ENCODE measurements around the gene INSYN2B.

INSYN2B gene

DNA sequence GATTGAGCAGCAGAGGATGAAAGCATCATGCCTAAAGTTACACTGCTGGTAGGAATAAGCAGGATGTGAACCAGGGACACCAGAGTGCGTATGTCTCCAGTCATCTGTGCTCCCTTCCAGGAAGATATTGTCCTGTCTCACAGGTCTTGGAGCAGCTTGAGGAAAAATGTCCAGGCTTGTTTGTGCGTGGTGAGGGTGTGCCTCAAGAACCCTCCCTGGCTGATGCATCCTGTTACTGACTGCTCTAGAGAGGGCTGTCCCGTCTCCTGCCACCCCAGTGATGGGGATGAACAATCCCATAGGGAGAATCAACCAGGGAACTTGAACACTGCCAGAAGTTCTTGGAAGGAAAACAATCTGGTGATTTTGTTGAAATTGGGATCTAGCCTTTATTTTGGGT, 132.0 kb downstream of the INSYN2B start:
- H3K27ac ChIP-seq (ENCODE audit: low read length) = no peak overlapping the region
- H3K9me2 ChIP-seq (replicated peaks; ENCODE audit: insufficient read depth, low read length) = no peaks in the 10 kb centered on the region
- H4K20me1 ChIP-seq (ENCODE audit: insufficient read depth, low read length) = no peaks in the 10 kb centered on the region
- H3K9ac ChIP-seq (ENCODE audit: low read length) = no peak overlapping the region
- H3K36me3 ChIP-seq (replicated peaks; ENCODE audit: insufficient read depth, low read length) = no peaks in the 10 kb centered on the region
- H3F3A ChIP-seq (ENCODE audit: insufficient read depth, low read length) = no peaks in the 10 kb centered on the region
- no peak overlapping the region for H2AFZ ChIP-seq (ENCODE audit: low read length)
- H3K4me3 ChIP-seq (ENCODE audit: low read length) = no peak overlapping the region
- DNase-seq = no peak
- H3K79me2 ChIP-seq (ENCODE audit: low read length) = no peaks in the 10 kb centered on the region
- H3K9me3 ChIP-seq (replicated peaks; ENCODE audit: insufficient read depth, low read length) = no peaks in the 10 kb centered on the region
- H3K4me2 ChIP-seq (ENCODE audit: low read depth, low read length) = no peak overlapping the region
- no peaks in the 10 kb centered on the region for H3K27me3 ChIP-seq (replicated peaks; ENCODE audit: insufficient read depth, low read length)
- no peak for TF ChIP-seq EZH2phosphoT487 (IDR thresholded peaks at IDR 0.05; ENCODE audit: low read length)
- no peaks in the 10 kb centered on the region for H3K4me1 ChIP-seq (ENCODE audit: low read length)

DNA sequence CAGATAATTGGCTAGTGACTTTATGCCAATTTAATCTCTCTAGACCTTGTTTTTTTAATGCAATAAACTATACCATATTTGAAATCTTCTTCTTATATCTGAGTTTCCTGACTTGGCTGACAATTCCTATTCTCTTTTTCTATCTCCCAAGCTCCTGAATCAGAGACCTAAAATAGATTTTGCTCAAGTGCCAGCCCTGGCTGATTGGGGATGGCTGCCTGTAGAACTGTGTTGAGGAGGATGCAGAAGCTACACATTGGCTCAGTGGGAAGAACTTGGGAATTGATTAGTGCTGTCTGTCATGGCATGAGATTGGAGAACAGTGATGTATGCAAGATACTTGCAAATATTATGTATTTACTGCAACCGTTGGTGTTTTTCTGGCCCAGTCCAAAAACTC, 132.8 kb downstream of the INSYN2B start:
- TF ChIP-seq EZH2 (optimal IDR thresholded peaks at IDR 0.05; ENCODE audit: low read depth, low read length) (no peak), EZH2phosphoT487 (IDR thresholded peaks at IDR 0.05; ENCODE audit: low read length) (no peak)
- TF ChIP-seq, protein P1, sequence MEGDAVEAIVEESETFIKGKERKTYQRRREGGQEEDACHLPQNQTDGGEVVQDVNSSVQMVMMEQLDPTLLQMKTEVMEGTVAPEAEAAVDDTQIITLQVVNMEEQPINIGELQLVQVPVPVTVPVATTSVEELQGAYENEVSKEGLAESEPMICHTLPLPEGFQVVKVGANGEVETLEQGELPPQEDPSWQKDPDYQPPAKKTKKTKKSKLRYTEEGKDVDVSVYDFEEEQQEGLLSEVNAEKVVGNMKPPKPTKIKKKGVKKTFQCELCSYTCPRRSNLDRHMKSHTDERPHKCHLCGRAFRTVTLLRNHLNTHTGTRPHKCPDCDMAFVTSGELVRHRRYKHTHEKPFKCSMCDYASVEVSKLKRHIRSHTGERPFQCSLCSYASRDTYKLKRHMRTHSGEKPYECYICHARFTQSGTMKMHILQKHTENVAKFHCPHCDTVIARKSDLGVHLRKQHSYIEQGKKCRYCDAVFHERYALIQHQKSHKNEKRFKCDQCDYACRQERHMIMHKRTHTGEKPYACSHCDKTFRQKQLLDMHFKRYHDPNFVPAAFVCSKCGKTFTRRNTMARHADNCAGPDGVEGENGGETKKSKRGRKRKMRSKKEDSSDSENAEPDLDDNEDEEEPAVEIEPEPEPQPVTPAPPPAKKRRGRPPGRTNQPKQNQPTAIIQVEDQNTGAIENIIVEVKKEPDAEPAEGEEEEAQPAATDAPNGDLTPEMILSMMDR (IDR thresholded peaks at IDR 0.05; ENCODE audit: low read length) = no peak
- H3K9me3 ChIP-seq (replicated peaks; ENCODE audit: insufficient read depth, low read length) = no peaks in the 10 kb centered on the region
- no peaks in the 10 kb centered on the region for H3F3A ChIP-seq (ENCODE audit: insufficient read depth, low read length)
- no peaks in the 10 kb centered on the region for H3K79me2 ChIP-seq (ENCODE audit: low read length)
- H4K20me1 ChIP-seq (ENCODE audit: insufficient read depth, low read length) = no peaks in the 10 kb centered on the region
- no peak overlapping the region for H3K9ac ChIP-seq (ENCODE audit: low read length)
- H3K4me1 ChIP-seq (ENCODE audit: low read length) = no peaks in the 10 kb centered on the region
- no peak overlapping the region for H3K4me3 ChIP-seq (ENCODE audit: low read length)
- no peak for DNase-seq
- no peak overlapping the region for H2AFZ ChIP-seq (ENCODE audit: low read length)
- H3K27me3 ChIP-seq (replicated peaks; ENCODE audit: insufficient read depth, low read length) = no peaks in the 10 kb centered on the region
- no peaks in the 10 kb centered on the region for H3K9me2 ChIP-seq (replicated peaks; ENCODE audit: insufficient read depth, low read length)
- H3K4me2 ChIP-seq (ENCODE audit: low read depth, low read length) = no peak overlapping the region
- no peaks in the 10 kb centered on the region for H3K36me3 ChIP-seq (replicated peaks; ENCODE audit: insufficient read depth, low read length)
- H3K27ac ChIP-seq (ENCODE audit: low read length) = no peak overlapping the region

DNA sequence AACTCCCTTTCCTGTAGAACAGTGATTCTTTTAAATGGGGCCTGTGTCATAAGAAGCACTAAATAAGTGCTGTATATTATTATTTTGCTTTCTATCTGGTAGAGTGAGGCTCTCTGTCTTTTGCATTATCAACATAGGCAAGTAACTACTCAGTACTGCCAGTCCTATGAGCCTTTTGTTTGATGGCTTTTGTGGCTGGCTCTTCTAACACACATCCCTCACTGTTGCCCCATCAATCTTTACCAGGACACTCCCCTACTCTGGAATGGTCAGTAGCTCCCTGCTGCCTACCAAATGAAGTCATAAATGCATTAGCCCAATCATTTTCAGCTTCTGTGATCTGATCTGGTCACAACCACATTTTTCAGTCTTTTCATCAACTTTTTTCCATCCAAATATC, 137.6 kb downstream of the INSYN2B start:
- Histone ChIP-seq H3F3A (ENCODE audit: insufficient read depth, low read length) (no peaks in the 10 kb centered on the region), H3K4me2 (ENCODE audit: low read depth, low read length) (no peak overlapping the region), H3K9me3 (replicated peaks; ENCODE audit: insufficient read depth, low read length) (no peaks in the 10 kb centered on the region), H3K36me3 (replicated peaks; ENCODE audit: insufficient read depth, low read length) (no peaks in the 10 kb centered on the region), H3K27ac (ENCODE audit: low read length) (no peak overlapping the region), H3K4me3 (ENCODE audit: low read length) (no peak overlapping the region), H3K4me1 (ENCODE audit: low read length) (no peaks in the 10 kb centered on the region), H3K9me2 (replicated peaks; ENCODE audit: insufficient read depth, low read length) (no peaks in the 10 kb centered on the region), H3K79me2 (ENCODE audit: low read length) (no peaks in the 10 kb centered on the region), H3K9ac (ENCODE audit: low read length) (no peak overlapping the region), H4K20me1 (ENCODE audit: insufficient read depth, low read length) (no peaks in the 10 kb centered on the region), H3K27me3 (replicated peaks; ENCODE audit: insufficient read depth, low read length) (no peaks in the 10 kb centered on the region), H2AFZ (ENCODE audit: low read length) (no peak overlapping the region)
- TF ChIP-seq EZH2phosphoT487 (IDR thresholded peaks at IDR 0.05; ENCODE audit: low read length) (no peak), EZH2 (optimal IDR thresholded peaks at IDR 0.05; ENCODE audit: low read depth, low read length) (no peak)
- TF ChIP-seq, protein P1 (IDR thresholded peaks at IDR 0.05; ENCODE audit: low read length) = no peak
- no peak for DNase-seq

DNA sequence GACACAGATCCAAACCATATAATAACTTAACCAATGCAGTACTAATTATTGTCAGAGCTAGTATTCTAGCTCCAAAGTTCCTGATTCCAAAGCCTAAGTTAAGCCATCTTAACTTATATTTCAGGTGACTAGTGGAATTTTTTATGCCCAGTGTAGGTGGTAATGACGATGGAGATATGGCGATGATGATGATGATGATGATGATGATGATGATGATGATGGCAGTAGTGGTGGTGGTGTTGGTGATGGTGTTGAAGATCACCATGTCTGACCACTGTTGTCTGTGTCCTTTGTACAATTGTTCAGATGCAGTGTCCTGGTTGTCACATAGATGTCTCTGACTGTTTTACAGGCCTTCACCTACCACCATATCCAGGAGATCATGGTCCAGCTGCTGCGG, 139.9 kb downstream of the INSYN2B start:
- Histone ChIP-seq H3K27me3 (replicated peaks; ENCODE audit: insufficient read depth, low read length) (no peaks in the 10 kb centered on the region), H3K4me2 (ENCODE audit: low read depth, low read length) (no peak overlapping the region), H3K36me3 (replicated peaks; ENCODE audit: insufficient read depth, low read length) (no peaks in the 10 kb centered on the region), H3K9ac (ENCODE audit: low read length) (no peak overlapping the region), H4K20me1 (ENCODE audit: insufficient read depth, low read length) (no peaks in the 10 kb centered on the region), H3F3A (ENCODE audit: insufficient read depth, low read length) (no peaks in the 10 kb centered on the region), H3K4me3 (ENCODE audit: low read length) (no peak overlapping the region), H3K27ac (ENCODE audit: low read length) (no peak overlapping the region), H2AFZ (ENCODE audit: low read length) (no peak overlapping the region), H3K79me2 (ENCODE audit: low read length) (no peaks in the 10 kb centered on the region), H3K9me3 (replicated peaks; ENCODE audit: insufficient read depth, low read length) (no peaks in the 10 kb centered on the region), H3K9me2 (replicated peaks; ENCODE audit: insufficient read depth, low read length) (no peaks in the 10 kb centered on the region), H3K4me1 (ENCODE audit: low read length) (no peaks in the 10 kb centered on the region)
- no peak for DNase-seq
- TF ChIP-seq EZH2 (optimal IDR thresholded peaks at IDR 0.05; ENCODE audit: low read depth, low read length) (no peak), EZH2phosphoT487 (IDR thresholded peaks at IDR 0.05; ENCODE audit: low read length) (no peak)
- TF ChIP-seq, protein P1 (IDR thresholded peaks at IDR 0.05; ENCODE audit: low read length) = no peak
